ENCODE results near the gene REXO5. TPM values are rescaled to one million over a fixed set of nuclear protein-coding genes. Genes with fewer than 3 reads are reported as not detected.

Gene REXO5
- total RNA-seq, 3 donors from 2014 or later: 4.8 to 13.2 (median 5.9) TPM

GRCh38 chr16:20768121-20768520 is 38.2 kb upstream of the REXO5 start:
- Histone ChIP-seq H3K4me3 (no peak overlapping the region), H3K4me1 (no peaks in the 10 kb centered on the region), H3K9me3 (no peaks in the 10 kb centered on the region), H3K36me3 (no peaks in the 10 kb centered on the region), H3K27me3 (no peaks in the 10 kb centered on the region), H3K27ac (no peak overlapping the region)
- intact Hi-C loops (cut with DNase I; ENCODE audit: low total_unique reads): no loop called here
- TF ChIP-seq POLR2A (IDR thresholded peaks at IDR 0.05) (no peak), POLR2AphosphoS5 (IDR thresholded peaks at IDR 0.05) (no peak)
- DNase-seq (ENCODE audit: low spot score in 2 of 2): no peak

GRCh38 chr16:20768818-20769217 is 37.5 kb upstream of the REXO5 start:
- intact Hi-C loops (cut with DNase I; ENCODE audit: low total_unique reads): no loop called here
- TF ChIP-seq POLR2AphosphoS5 (IDR thresholded peaks at IDR 0.05) (no peak), CTCF (IDR thresholded peaks at IDR 0.05) (no peak), POLR2A (IDR thresholded peaks at IDR 0.05) (no peak)

GRCh38 chr16:20773679-20774078 is 32.6 kb upstream of the REXO5 start:
- Histone ChIP-seq H3K4me3 (no peak overlapping the region), H3K27ac (no peak overlapping the region), H3K4me1 (no peaks in the 10 kb centered on the region), H3K9me3 (no peaks in the 10 kb centered on the region), H3K36me3 (no peaks in the 10 kb centered on the region), H3K27me3 (no peaks in the 10 kb centered on the region)
- TF ChIP-seq CTCF (IDR thresholded peaks at IDR 0.05) (no peak), POLR2A (IDR thresholded peaks at IDR 0.05) (no peak), POLR2AphosphoS5 (IDR thresholded peaks at IDR 0.05) (no peak)
- no peak for DNase-seq (ENCODE audit: low spot score in 2 of 2)
- intact Hi-C loops (cut with DNase I; ENCODE audit: low total_unique reads): no loop called here

More at GRCh38 chr16:20768818-20769217, 37.5 kb upstream of the REXO5 start:
- Histone ChIP-seq H3K27ac (no peak overlapping the region), H3K27me3 (no peaks in the 10 kb centered on the region), H3K36me3 (no peaks in the 10 kb centered on the region), H3K4me1 (no peaks in the 10 kb centered on the region), H3K9me3 (no peaks in the 10 kb centered on the region), H3K4me3 (no peak overlapping the region)
- no peak for DNase-seq (ENCODE audit: low spot score in 2 of 2)

- no peaks in the 10 kb centered on the region for H3K4me1 ChIP-seq
- no peak overlapping the region for H3K4me3 ChIP-seq
- TF ChIP-seq POLR2A (IDR thresholded peaks at IDR 0.05) (no peak), POLR2AphosphoS5 (IDR thresholded peaks at IDR 0.05) (no peak), CTCF (IDR thresholded peaks at IDR 0.05) (no peak)
- intact Hi-C loops (cut with DNase I; ENCODE audit: low total_unique reads): no loop called here
- H3K36me3 ChIP-seq: no peaks in the 10 kb centered on the region
- DNase-seq (ENCODE audit: low spot score in 2 of 2): peak in 1 of 2 donors; percentile 63
- no peaks in the 10 kb centered on the region for H3K9me3 ChIP-seq
- no peak overlapping the region for H3K27ac ChIP-seq
- no peaks in the 10 kb centered on the region for H3K27me3 ChIP-seq
These were observed 31.5 kb upstream of the REXO5 start for GRCh38 chr16:20774703-20775362.

GRCh38 chr16:20781697-20782096 is 24.6 kb upstream of the REXO5 start:
- Histone ChIP-seq H3K9me3 (no peaks in the 10 kb centered on the region), H3K4me1 (no peaks in the 10 kb centered on the region), H3K27ac (no peak overlapping the region), H3K36me3 (no peaks in the 10 kb centered on the region), H3K4me3 (no peak overlapping the region), H3K27me3 (no peaks in the 10 kb centered on the region)
- intact Hi-C loops (cut with DNase I; ENCODE audit: low total_unique reads): no loop called here
- no peak for TF ChIP-seq POLR2AphosphoS5 (IDR thresholded peaks at IDR 0.05)
- no peak for TF ChIP-seq POLR2A (IDR thresholded peaks at IDR 0.05)
- TF ChIP-seq CTCF (IDR thresholded peaks at IDR 0.05): no peak
- no peak for DNase-seq (ENCODE audit: low spot score in 2 of 2)

Data from breast epithelium (tissue), 4 donors.